Measurements from ENCODE around the gene PLAC8.

PLAC8 gene

DNA sequence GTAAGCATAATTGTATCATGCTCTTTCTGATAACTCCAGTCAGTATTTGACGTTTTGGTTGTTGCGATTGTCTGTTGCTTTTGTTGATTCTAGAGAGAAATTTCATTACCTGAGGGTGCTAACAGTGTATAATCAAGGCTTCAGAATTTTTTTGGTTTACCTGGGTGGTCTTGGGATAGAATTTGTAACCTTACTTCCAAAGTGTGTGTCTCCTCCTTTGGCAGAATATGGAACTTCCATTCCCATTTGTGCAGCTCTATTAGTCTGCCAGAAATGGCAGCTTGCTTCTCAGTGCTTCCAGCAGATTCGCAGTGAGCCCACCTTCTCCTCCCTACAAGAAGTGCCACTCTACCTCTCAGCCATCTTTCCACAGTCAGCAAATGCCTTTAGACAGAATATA lies 74.3 kb downstream of the PLAC8 start:
- Histone ChIP-seq H3K9ac (no peak overlapping the region), H3K36me3 (ENCODE audit: insufficient read depth) (no peaks in the 10 kb centered on the region), H3K27me3 (ENCODE audit: insufficient read depth, low read depth) (no peaks in the 10 kb centered on the region), H3K4me2 (no peak overlapping the region), H3K4me1 (ENCODE audit: low read depth, poor library complexity, severe bottlenecking) (peaks cover 21% of the 10 kb centered on the region), H3K79me2 (ENCODE audit: insufficient read depth, low read depth) (peaks cover 67% of the 10 kb centered on the region), H2AFZ (ENCODE audit: low read depth) (no peak overlapping the region), H3K4me3 (IDR thresholded peaks at IDR 0.05; ENCODE audit: insufficient read depth, low read depth, low read length) (no peak overlapping the region), H3K27ac (no peak overlapping the region), H4K20me1 (ENCODE audit: insufficient read depth) (no peaks in the 10 kb centered on the region)
- TF ChIP-seq, protein P1, sequence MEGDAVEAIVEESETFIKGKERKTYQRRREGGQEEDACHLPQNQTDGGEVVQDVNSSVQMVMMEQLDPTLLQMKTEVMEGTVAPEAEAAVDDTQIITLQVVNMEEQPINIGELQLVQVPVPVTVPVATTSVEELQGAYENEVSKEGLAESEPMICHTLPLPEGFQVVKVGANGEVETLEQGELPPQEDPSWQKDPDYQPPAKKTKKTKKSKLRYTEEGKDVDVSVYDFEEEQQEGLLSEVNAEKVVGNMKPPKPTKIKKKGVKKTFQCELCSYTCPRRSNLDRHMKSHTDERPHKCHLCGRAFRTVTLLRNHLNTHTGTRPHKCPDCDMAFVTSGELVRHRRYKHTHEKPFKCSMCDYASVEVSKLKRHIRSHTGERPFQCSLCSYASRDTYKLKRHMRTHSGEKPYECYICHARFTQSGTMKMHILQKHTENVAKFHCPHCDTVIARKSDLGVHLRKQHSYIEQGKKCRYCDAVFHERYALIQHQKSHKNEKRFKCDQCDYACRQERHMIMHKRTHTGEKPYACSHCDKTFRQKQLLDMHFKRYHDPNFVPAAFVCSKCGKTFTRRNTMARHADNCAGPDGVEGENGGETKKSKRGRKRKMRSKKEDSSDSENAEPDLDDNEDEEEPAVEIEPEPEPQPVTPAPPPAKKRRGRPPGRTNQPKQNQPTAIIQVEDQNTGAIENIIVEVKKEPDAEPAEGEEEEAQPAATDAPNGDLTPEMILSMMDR (conservative IDR thresholded peaks at IDR 0.05; ENCODE audit: low read depth, low read length) = no peak; the same call in 1 of the 2 replicates

All from KMS-11 (cell line).